B cell (primary cell): ENCODE measurements around the gene CFAP52. TPM values are rescaled to one million over a fixed set of nuclear protein-coding genes. Genes with fewer than 3 reads are reported as not detected.

Experiments used
- ATAC-seq: fragments of 200-7000 bp; cut with Tn5 transposase; one replicate; pipeline ENCODE4 v1.10.0; 2021; ENCODE audit warnings: low read depth, mild to moderate bottlenecking, moderate number of reproducible peaks, moderate library complexity
- CTCF ChIA-PET: fragments of 350-600 bp; sonication (Branson Sonifier 250); formaldehyde crosslinking; loops from one replicate; lab custom pipeline; 2021; ENCODE audit warnings: antibody characterized with exemption, inconsistent platforms; lab: Charles Lee
- POLR2A ChIA-PET: fragments of 350-600 bp; sonication (Branson Sonifier 250); formaldehyde crosslinking; loops from one replicate; lab custom pipeline; 2021; ENCODE audit warnings: antibody characterized with exemption; lab: Charles Lee
- DNase-seq: peaks from one replicate; pipeline ENCODE4 v3.0.0; 2013
- H2AFZ ChIP-seq: 2 replicates; pipeline ENCODE4 v1.6.1; 2012; ENCODE audit warnings: mild to moderate bottlenecking, low read depth, low read length; ENCODE audit not compliant: insufficient read depth, poor library complexity, severe bottlenecking
- H3K27ac ChIP-seq, 2 donors: 1 replicate in 1 of 2; 2 replicates in 1 of 2; pipeline ENCODE4 v1.5.1; 2012 to 2013; ENCODE audit warnings: low read length in 2 of 2, mild to moderate bottlenecking in 2 of 2, moderate library complexity in 1 of 2
- H3K27me3 ChIP-seq, 4 experiments: fragments of 200-600 bp in 1 of 4; sonication (generic) in 1 of 4; replicated peaks in 1 of 4; 1 replicate in 2 of 4; 2 replicates in 2 of 4; pipeline versions ENCODE4 v1.6.1 to v1.7.0; 2013 to 2016; ENCODE audit warnings: low read length in 3 of 4, mild to moderate bottlenecking in 2 of 4, mixed read lengths in 1 of 4, moderate library complexity in 1 of 4; ENCODE audit not compliant: insufficient read depth in 4 of 4, control insufficient read depth in 3 of 4; ENCODE audit errors: control extremely low read depth in 1 of 4
- H3K36me3 ChIP-seq, 2 experiments: replicated peaks in 1 of 2; 1 replicate in 1 of 2; 2 replicates in 1 of 2; pipeline versions ENCODE4 v1.6.1 to v1.7.1; 2013; ENCODE audit warnings: low read length in 1 of 2; ENCODE audit not compliant: insufficient read depth in 2 of 2, control insufficient read depth in 1 of 2; ENCODE audit errors: control extremely low read depth in 1 of 2, extremely low read depth in 1 of 2
- H3K4me1 ChIP-seq, 2 donors: fragments of 200-600 bp in 1 of 2; sonication (generic) in 1 of 2; 1 replicate in 1 of 2; 2 replicates in 1 of 2; pipeline versions ENCODE4 v1.5.1 to v1.6.1; 2013 to 2017; ENCODE audit warnings: low read length in 2 of 2; ENCODE audit not compliant: control insufficient read depth in 2 of 2, insufficient read depth in 2 of 2
- H3K4me2 ChIP-seq: replicated peaks from 2 replicates; pipeline ENCODE3; 2012; ENCODE audit warnings: mild to moderate bottlenecking, low read depth, low read length; ENCODE audit not compliant: poor library complexity, severe bottlenecking
- H3K4me3 ChIP-seq, 5 experiments: fragments of 200-600 bp in 1 of 5; sonication (generic) in 1 of 5; 1 replicate in 3 of 5; 2 replicates in 2 of 5; pipeline versions ENCODE4 v1.5.1 to v1.7.0; 2011 to 2016; ENCODE audit warnings: low read length in 4 of 5, mild to moderate bottlenecking in 4 of 5, low read depth in 2 of 5, control low read depth in 1 of 5, moderate library complexity in 1 of 5; ENCODE audit not compliant: insufficient read depth in 1 of 5; ENCODE audit errors: control extremely low read depth in 1 of 5, extremely low read depth in 1 of 5
- H3K79me2 ChIP-seq: fragments of 200-600 bp; sonication (generic); one replicate; pipeline ENCODE4 v1.6.0; 2016; ENCODE audit warnings: low read length; ENCODE audit not compliant: control insufficient read depth, insufficient read depth
- H3K9ac ChIP-seq: fragments of 200-600 bp; sonication (generic); 2 replicates; pipeline ENCODE4 v1.6.1; 2017; ENCODE audit warnings: mild to moderate bottlenecking, low read length, moderate library complexity
- H3K9me3 ChIP-seq, 3 donors: one replicate each; pipeline versions ENCODE4 v1.6.1 to v1.7.1; 2013; ENCODE audit warnings: low read length in 2 of 3; ENCODE audit not compliant: control insufficient read depth in 2 of 3, insufficient read depth in 1 of 3; ENCODE audit errors: control extremely low read depth in 1 of 3
- H4K20me1 ChIP-seq: 2 replicates; pipeline ENCODE4 v1.6.0; 2012; ENCODE audit warnings: mild to moderate bottlenecking, low read length; ENCODE audit not compliant: insufficient read depth, control insufficient read depth, poor library complexity, severe bottlenecking
- H3K27ac Mint-ChIP-seq: one replicate; pipeline ENCODE4 v1.8.0; 2021; ENCODE audit warnings: mixed read lengths
- H3K27me3 Mint-ChIP-seq: one replicate; pipeline ENCODE4 v1.8.0; 2021; ENCODE audit warnings: mixed read lengths
- H3K4me1 Mint-ChIP-seq: one replicate; pipeline ENCODE4 v1.8.0; 2021; ENCODE audit warnings: mixed read lengths
- H3K4me3 Mint-ChIP-seq: one replicate; pipeline ENCODE4 v1.8.0; 2021; ENCODE audit warnings: mixed read lengths
- H3K9me3 Mint-ChIP-seq: one replicate; pipeline ENCODE4 v1.8.0; 2022; ENCODE audit warnings: mixed read lengths; ENCODE audit not compliant: insufficient read depth
- CTCF ChIP-seq: fragments of 200-600 bp; IDR thresholded peaks from one replicate; pipeline ENCODE4 v1.8.0; 2022; ENCODE audit warnings: antibody characterized with exemption, mild to moderate bottlenecking
- EZH2 ChIP-seq: IDR thresholded peaks from 2 replicates; pipeline ENCODE4 v1.6.1; 2012; ENCODE audit warnings: borderline replicate concordance, low read depth, mild to moderate bottlenecking, moderate library complexity, low read length; ENCODE audit not compliant: insufficient read depth, poor library complexity, severe bottlenecking
- WGBS: methylation state at CpG from one replicate; pipeline ENCODE4 v1.1.5; 2013; ENCODE audit warnings: missing lambda C conversion rate; ENCODE audit not compliant: insufficient coverage; 5-methylcytosine and 5-hydroxymethylcytosine counted together
- intact Hi-C: fragments of 100-400 bp; cut with micrococcal nuclease; formaldehyde crosslinking; loops from one replicate; pipeline ENCODE4 v1.10.0; 2022
- polyA plus RNA-seq: library from polyadenylated mRNA; depleted of rRNA; stranded (reverse); fragments of >200 nt; gene quantifications from 2 replicates; pipeline ENCODE4 v1.2.3, GENCODE V29; 2012
- total RNA-seq, 2 donors: library from RNA; stranded (reverse); fragments of 120-200 nt in 1 of 2; gene quantifications; 1 replicate in 1 of 2; 2 replicates in 1 of 2; pipeline versions ENCODE4 v1.2.3 to v1.2.4, GENCODE V29; 2013 to 2022

CFAP52 gene
- total and polyA plus RNA-seq, 2 donors (not counting 1 experiment from before 2014, with no cell fraction given), result not detected

GRCh38 chr17:9669551-9670008 is 93.1 kb downstream of the CFAP52 start:
- DNase-seq (no peak), ATAC-seq (no peak)
- no peaks in the 10 kb centered on the region for H3K36me3 ChIP-seq
- no peak for TF ChIP-seq EZH2
- no peak for TF ChIP-seq CTCF
- no peak overlapping the region for H3K4me3 ChIP-seq
- POLR2A ChIA-PET, result no interaction called here
- H3K9me3 ChIP-seq, result no peaks in the 10 kb centered on the region
- WGBS, result 98% methylated on average over 5 of the region's 6 CpGs
- no peaks in the 10 kb centered on the region for H3K27me3 ChIP-seq
- H3K27ac Mint-ChIP-seq, result no peak overlapping the region
- H3K9ac ChIP-seq, result no peak overlapping the region
- no peaks in the 10 kb centered on the region for H4K20me1 ChIP-seq
- no peaks in the 10 kb centered on the region for H3K4me1 Mint-ChIP-seq
- no peaks in the 10 kb centered on the region for H3K4me1 ChIP-seq
- no peaks in the 10 kb centered on the region for H3K9me3 Mint-ChIP-seq
- intact Hi-C loops, result no loop called here
- H3K4me2 ChIP-seq, result no peak overlapping the region
- no peak overlapping the region for H2AFZ ChIP-seq
- H3K79me2 ChIP-seq, result no peaks in the 10 kb centered on the region
- H3K27ac ChIP-seq, result no peak overlapping the region
- H3K27me3 Mint-ChIP-seq, result peaks cover 10% of the 10 kb centered on the region
- CTCF ChIA-PET, result no interaction called here
- H3K4me3 Mint-ChIP-seq, result no peak overlapping the region

GRCh38 chr17:9670596-9670995 is 94.2 kb downstream of the CFAP52 start:
- Mint-ChIP-seq H3K27ac (no peak overlapping the region), H3K9me3 (no peaks in the 10 kb centered on the region), H3K4me1 (no peaks in the 10 kb centered on the region), H3K4me3 (no peak overlapping the region), H3K27me3 (peaks cover 10% of the 10 kb centered on the region)
- CTCF ChIA-PET, result no interaction called here
- Histone ChIP-seq H3K27ac (no peak overlapping the region), H3K27me3 (no peaks in the 10 kb centered on the region), H3K4me1 (no peaks in the 10 kb centered on the region), H3K9ac (no peak overlapping the region), H2AFZ (no peak overlapping the region), H4K20me1 (no peaks in the 10 kb centered on the region), H3K4me3 (no peak overlapping the region), H3K9me3 (no peaks in the 10 kb centered on the region), H3K36me3 (no peaks in the 10 kb centered on the region), H3K79me2 (no peaks in the 10 kb centered on the region), H3K4me2 (no peak overlapping the region)
- TF ChIP-seq CTCF, result no peak
- no peak for TF ChIP-seq EZH2
- ATAC-seq, result no peak
- intact Hi-C loops, result no loop called here
- WGBS, result 87% methylated on average over 8 of the region's 8 CpGs
- POLR2A ChIA-PET, result no interaction called here
- no peak for DNase-seq
